Measurements from ENCODE around the gene SUSD4. TPM values are rescaled to one million over a fixed set of nuclear protein-coding genes. Genes with fewer than 3 reads are reported as not detected.
"Not testable (repeated sequence)": the region's sequence is repeated elsewhere in the genome, so short reads cannot be mapped to it uniquely, and the experiment has no call there.

Gene SUSD4
- total and polyA plus RNA-seq, 12 donors: 1.5 to 26.9 (median 7.0) TPM

- intact Hi-C loops (cut with DNase I): no loop called here
- TF ChIP-seq CTCF (IDR thresholded peaks at IDR 0.05) (no peak), POLR2A (IDR thresholded peaks at IDR 0.05) (no peak)
- 78 to 85% (median 83%) methylated on average over 3 of the region's 3 CpGs for WGBS, 4 donors
Measured at GRCh38 chr1:223289621-223290020, 74.4 kb downstream of the SUSD4 start.

GRCh38 chr1:223288826-223289225 is 75.2 kb downstream of the SUSD4 start:
- no peaks in the 10 kb centered on the region for H3K9me3 ChIP-seq (replicated peaks in 1 of 3)
- TF ChIP-seq POLR2A (IDR thresholded peaks at IDR 0.05): no peak
- no peak for TF ChIP-seq CTCF (IDR thresholded peaks at IDR 0.05)
- no peak for DNase-seq
- 87 to 90% (median 87%) methylated on average over 5 of the region's 5 CpGs for WGBS, 4 donors
- H3K4me3 ChIP-seq: no peak overlapping the region
- H3K27ac ChIP-seq: no peak overlapping the region
- no peaks in the 10 kb centered on the region for H3K36me3 ChIP-seq (replicated peaks in 1 of 2)
- no peaks in the 10 kb centered on the region for H3K4me1 ChIP-seq (replicated peaks in 1 of 2)
- intact Hi-C loops (cut with DNase I): no loop called here
- no peaks in the 10 kb centered on the region for H3K27me3 ChIP-seq

More at GRCh38 chr1:223289621-223290020, 74.4 kb downstream of the SUSD4 start:
- no peaks in the 10 kb centered on the region for H3K4me1 ChIP-seq (replicated peaks in 1 of 2)
- no peak for DNase-seq
- H3K9me3 ChIP-seq (replicated peaks in 1 of 3): no peaks in the 10 kb centered on the region
- no peak overlapping the region for H3K27ac ChIP-seq
- H3K27me3 ChIP-seq: no peaks in the 10 kb centered on the region
- no peak overlapping the region for H3K4me3 ChIP-seq
- no peaks in the 10 kb centered on the region for H3K36me3 ChIP-seq (replicated peaks in 1 of 2)

GRCh38 chr1:223285452-223285851 is 78.5 kb downstream of the SUSD4 start:
- intact Hi-C loops (cut with DNase I): no loop called here
- Histone ChIP-seq H3K36me3 (replicated peaks in 1 of 2) (no peaks in the 10 kb centered on the region), H3K27me3 (no peaks in the 10 kb centered on the region), H3K4me1 (replicated peaks in 1 of 2) (no peaks in the 10 kb centered on the region), H3K4me3 (no peak overlapping the region), H3K9me3 (replicated peaks in 1 of 3) (no peaks in the 10 kb centered on the region), H3K27ac (no peak overlapping the region)
- DNase-seq: no peak
- TF ChIP-seq POLR2A (IDR thresholded peaks at IDR 0.05): no peak
- TF ChIP-seq CTCF (IDR thresholded peaks at IDR 0.05): no peak
- 87 to 95% (median 94%) methylated on average over 3 of the region's 3 CpGs for WGBS, 4 donors

DNA sequence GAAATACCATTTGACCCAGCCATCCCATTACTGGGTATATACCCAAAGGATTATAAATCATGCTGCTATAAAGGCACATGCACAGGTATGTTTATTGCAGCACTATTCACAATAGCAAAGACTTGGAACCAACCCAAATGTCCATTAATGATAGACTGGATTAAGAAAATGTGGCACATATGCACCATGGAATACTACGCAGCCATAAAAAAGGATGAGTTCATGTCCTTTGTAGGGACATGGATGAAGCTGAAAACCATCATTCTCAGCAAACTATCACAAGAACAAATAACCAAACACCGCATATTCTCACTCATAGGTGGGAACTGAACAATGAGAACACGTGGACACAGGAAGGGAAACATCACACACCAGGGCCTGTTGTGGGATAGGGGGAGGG is 80.3 kb downstream of the SUSD4 start:
- H3K4me3 ChIP-seq; H3K9me3 ChIP-seq (replicated peaks in 1 of 3); H3K4me1 ChIP-seq (replicated peaks in 1 of 2); DNase-seq; H3K36me3 ChIP-seq (replicated peaks in 1 of 2); H3K27ac ChIP-seq; H3K27me3 ChIP-seq; intact Hi-C loops (cut with DNase I): not testable (repeated sequence)
- WGBS, 4 donors: 89 to 94% (median 91%) methylated on average over 3 of the region's 3 CpGs

DNA sequence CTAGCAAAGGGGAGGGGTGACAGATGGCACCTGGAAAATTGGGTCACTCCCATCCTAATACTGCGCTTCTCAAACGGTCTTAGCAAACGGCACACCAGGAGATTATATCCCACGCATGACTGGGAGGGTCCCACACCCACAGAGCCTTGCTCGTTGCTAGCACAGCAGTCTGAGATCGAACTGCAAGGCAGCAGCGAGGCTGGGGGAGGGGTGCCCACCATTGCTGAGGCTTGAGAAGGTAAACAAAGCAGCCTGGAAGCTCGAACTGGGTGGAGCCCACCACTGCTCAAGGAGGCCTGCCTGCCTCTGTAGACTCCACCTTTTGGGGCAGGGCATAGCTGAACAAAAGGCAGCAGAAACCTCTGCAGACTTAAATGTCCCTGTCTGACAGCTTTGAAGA is 85.7 kb downstream of the SUSD4 start:
- DNase-seq; H3K9me3 ChIP-seq (replicated peaks in 1 of 3); H3K4me3 ChIP-seq; H3K4me1 ChIP-seq (replicated peaks in 1 of 2); H3K27me3 ChIP-seq; H3K36me3 ChIP-seq (replicated peaks in 1 of 2); intact Hi-C loops (cut with DNase I); H3K27ac ChIP-seq: not testable (repeated sequence)
- WGBS, 4 donors: 82 to 86% (median 83%) methylated on average over 8 of the region's 8 CpGs; no CpG with 5 or more reads in 1 of the 4 donors

Measured in adrenal gland (tissue), 12 donors.